ENCODE results near the gene BCAN. TPM values are rescaled to one million over a fixed set of nuclear protein-coding genes. Genes with fewer than 3 reads are reported as not detected.
A peak's percentile ranks its signal among the peaks of the same experiment; 100 is the strongest.

Gene BCAN, protein sequence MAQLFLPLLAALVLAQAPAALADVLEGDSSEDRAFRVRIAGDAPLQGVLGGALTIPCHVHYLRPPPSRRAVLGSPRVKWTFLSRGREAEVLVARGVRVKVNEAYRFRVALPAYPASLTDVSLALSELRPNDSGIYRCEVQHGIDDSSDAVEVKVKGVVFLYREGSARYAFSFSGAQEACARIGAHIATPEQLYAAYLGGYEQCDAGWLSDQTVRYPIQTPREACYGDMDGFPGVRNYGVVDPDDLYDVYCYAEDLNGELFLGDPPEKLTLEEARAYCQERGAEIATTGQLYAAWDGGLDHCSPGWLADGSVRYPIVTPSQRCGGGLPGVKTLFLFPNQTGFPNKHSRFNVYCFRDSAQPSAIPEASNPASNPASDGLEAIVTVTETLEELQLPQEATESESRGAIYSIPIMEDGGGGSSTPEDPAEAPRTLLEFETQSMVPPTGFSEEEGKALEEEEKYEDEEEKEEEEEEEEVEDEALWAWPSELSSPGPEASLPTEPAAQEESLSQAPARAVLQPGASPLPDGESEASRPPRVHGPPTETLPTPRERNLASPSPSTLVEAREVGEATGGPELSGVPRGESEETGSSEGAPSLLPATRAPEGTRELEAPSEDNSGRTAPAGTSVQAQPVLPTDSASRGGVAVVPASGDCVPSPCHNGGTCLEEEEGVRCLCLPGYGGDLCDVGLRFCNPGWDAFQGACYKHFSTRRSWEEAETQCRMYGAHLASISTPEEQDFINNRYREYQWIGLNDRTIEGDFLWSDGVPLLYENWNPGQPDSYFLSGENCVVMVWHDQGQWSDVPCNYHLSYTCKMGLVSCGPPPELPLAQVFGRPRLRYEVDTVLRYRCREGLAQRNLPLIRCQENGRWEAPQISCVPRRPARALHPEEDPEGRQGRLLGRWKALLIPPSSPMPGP
- 100 to 1,000 TPM; 181 to 240 TPM for total RNA-seq
- polyA plus RNA-seq (ENCODE audit: insufficient read length in 2 of 2): 1,000 to 10,000 TPM in 1 of 2 donors, 100 to 1,000 TPM in 1; 973 to 1,252 TPM
- long read RNA-seq, donor 1, transcript BCAN-201 (14 exons, 3,466 nt): major isoform, 91 of 692 reads
- long read RNA-seq, donor 1, transcript BCAN-208 (4 exons, 1,871 nt): minor isoform, 12 of 692 reads
- long read RNA-seq, donor 1, transcript BCAN-202 (8 exons, 2,563 nt): minor isoform, 44 of 692 reads
- long read RNA-seq, donor 1, partial matches to known transcripts: 446 of 692 reads
- long read RNA-seq, donor 1, other reads (novel, unspliced or antisense): 97 of 692 reads
- long read RNA-seq, donor 2, transcript BCAN-201 (14 exons, 3,466 nt): minor isoform, 16 of 890 reads
- long read RNA-seq, donor 2, transcript BCAN-202 (8 exons, 2,563 nt): major isoform, 36 of 890 reads
- long read RNA-seq, donor 2, transcript BCAN-208 (4 exons, 1,871 nt): minor isoform, 10 of 890 reads
- long read RNA-seq, donor 2, partial matches to known transcripts: 800 of 890 reads
- long read RNA-seq, donor 2, other reads (novel, unspliced or antisense): 24 of 890 reads
- long read RNA-seq, donor 3, transcript BCAN-201 (14 exons, 3,466 nt): minor isoform, 14 of 690 reads
- long read RNA-seq, donor 3, transcript BCAN-202 (8 exons, 2,563 nt): major isoform, 34 of 690 reads
- long read RNA-seq, donor 3, transcript BCAN-208 (4 exons, 1,871 nt): minor isoform, 5 of 690 reads
- long read RNA-seq, donor 3, partial matches to known transcripts: 616 of 690 reads
- long read RNA-seq, donor 3, other reads (novel, unspliced or antisense): 19 of 690 reads
- long read RNA-seq, donor 4, partial matches to known transcripts: 0 of 1 reads
- long read RNA-seq, donor 4, other reads (novel, unspliced or antisense): 0 of 1 reads

DNA sequence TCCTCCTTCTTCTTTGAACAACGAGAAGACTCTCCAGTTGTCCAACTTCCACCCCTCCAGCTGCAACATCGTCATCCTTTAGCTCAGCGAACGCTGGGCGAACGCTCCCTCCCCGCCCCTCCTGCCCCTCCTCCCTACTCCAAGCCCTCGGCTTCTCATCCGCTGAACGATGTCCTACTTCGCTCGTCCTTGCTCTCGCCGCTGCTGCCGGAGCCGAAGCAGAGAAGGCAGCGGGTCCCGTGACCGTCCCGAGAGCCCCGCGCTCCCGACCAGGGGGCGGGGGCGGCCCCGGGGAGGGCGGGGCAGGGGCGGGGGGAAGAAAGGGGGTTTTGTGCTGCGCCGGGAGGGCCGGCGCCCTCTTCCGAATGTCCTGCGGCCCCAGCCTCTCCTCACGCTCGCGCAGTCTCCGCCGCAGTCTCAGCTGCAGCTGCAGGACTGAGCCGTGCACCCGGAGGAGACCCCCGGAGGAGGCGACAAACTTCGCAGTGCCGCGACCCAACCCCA is at the start of gene BCAN:
BCAN (plus strand) TSS at position 357 of the 504 bp plus-strand sequence. CDS start 3,938 bp downstream, outside the sequence.
- 0% methylated on average over 33 of the region's 46 CpGs for WGBS (ENCODE audit: insufficient coverage)
- Histone ChIP-seq H3K27me3 (ENCODE audit: control insufficient read depth, insufficient read depth, low read length) (peaks cover 14% of the 10 kb centered on the region), H3K4me3 (ENCODE audit: low read depth, low read length) (peak within 1 kb of the TSS; percentile 83), H3K9me3 (ENCODE audit: control insufficient read depth, insufficient read depth, low read length) (no peaks in the 10 kb centered on the region), H3K27ac (ENCODE audit: low read depth, low read length) (peak within 1 kb of the TSS; percentile 95), H3K36me3 (ENCODE audit: control insufficient read depth, insufficient read depth, low read length) (peaks cover 21% of the 10 kb centered on the region), H3K4me1 (ENCODE audit: control insufficient read depth, insufficient read depth, low read length) (peaks cover 88% of the 10 kb centered on the region)
- DNase-seq (ENCODE audit: low read depth in 4 of 6, low spot score in 6 of 6): peak in 3 of 6 donors; percentile 71 to 91 (median 90)

DNA sequence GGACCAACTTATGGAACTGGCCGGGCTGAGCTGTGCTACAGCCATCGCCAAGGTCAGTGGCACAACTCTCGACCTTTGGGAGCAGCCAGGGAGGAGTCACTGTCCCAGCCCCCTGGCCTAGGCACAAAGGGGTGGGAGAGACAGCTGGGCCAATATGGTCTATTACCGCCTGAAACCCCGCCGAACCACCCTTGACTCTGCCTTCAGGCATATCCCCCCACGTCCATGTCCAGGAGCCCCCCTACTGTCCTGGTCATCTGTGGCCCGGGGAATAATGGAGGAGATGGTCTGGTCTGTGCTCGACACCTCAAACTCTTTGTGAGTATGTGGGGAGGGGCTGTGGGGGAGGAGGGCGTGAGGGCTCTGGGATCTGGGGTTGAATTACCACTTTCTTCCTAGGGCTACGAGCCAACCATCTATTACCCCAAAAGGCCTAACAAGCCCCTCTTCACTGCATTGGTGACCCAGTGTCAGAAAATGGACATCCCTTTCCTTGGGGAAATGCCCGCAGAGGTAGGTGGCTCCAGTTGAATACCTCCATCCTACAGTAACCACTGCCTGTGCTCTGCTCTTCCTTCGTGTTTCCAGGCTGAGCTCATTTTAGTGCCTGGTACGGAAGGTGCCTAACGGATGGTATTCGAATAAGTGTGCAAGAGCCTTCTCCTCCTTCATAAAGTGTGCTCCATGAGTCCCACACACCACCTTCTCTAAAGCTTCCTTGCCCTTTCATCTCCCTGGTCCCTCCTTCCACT is 49.6 kb upstream of the BCAN start:
- Histone ChIP-seq H3K9me3 (ENCODE audit: control insufficient read depth, insufficient read depth, low read length) (no peaks in the 10 kb centered on the region), H3K27me3 (ENCODE audit: control insufficient read depth, insufficient read depth, low read length) (no peaks in the 10 kb centered on the region), H3K4me1 (ENCODE audit: control insufficient read depth, insufficient read depth, low read length) (peaks cover 36% of the 10 kb centered on the region), H3K36me3 (ENCODE audit: control insufficient read depth, insufficient read depth, low read length) (peaks cover 35% of the 10 kb centered on the region), H3K4me3 (ENCODE audit: low read depth, low read length) (peak overlapping the region; percentile 87), H3K27ac (ENCODE audit: low read depth, low read length) (peak overlapping the region; percentile 69)
- no peak for DNase-seq (ENCODE audit: low read depth in 4 of 6, low spot score in 6 of 6)
- WGBS (ENCODE audit: insufficient coverage): 39% methylated on average over 8 of the region's 16 CpGs

DNA sequence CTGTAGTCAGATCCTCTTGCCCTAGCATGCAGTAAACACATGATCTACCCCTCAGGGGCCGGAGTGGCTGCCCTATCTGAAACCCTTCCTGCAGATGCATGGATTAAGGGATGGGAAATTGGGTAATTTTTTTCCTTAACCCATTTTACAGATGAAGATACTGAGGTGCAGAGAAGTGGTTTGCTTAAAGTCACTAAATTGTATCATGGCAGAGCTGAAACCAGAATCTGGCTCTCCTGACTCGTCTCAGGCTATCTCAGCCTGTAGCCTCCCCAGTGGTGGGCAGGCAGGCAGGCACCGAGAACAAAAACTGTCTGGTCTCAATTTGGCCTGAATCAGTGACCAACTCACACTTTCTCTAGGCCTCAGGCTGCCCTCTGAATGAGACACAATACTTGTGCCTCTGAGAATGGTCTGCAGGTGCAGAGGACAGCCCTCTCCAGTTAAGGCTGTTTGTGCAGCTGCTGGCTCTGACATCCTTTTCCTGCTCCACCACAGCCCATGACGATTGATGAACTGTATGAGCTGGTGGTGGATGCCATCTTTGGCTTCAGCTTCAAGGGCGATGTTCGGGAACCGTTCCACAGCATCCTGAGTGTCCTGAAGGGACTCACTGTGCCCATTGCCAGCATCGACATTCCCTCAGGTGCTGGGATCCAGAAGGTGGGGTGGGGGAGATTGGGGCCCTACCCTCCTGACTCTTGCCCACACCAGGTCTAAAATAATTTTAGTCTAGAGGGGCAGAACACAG is 48.8 kb upstream of the BCAN start:
- WGBS (ENCODE audit: insufficient coverage): 55% methylated on average over 4 of the region's 8 CpGs
- H3K4me3 ChIP-seq (ENCODE audit: low read depth, low read length): no peak overlapping the region
- H3K27ac ChIP-seq (ENCODE audit: low read depth, low read length): no peak overlapping the region
- H3K36me3 ChIP-seq (ENCODE audit: control insufficient read depth, insufficient read depth, low read length): peaks cover 42% of the 10 kb centered on the region
- H3K27me3 ChIP-seq (ENCODE audit: control insufficient read depth, insufficient read depth, low read length): no peaks in the 10 kb centered on the region
- peak in 1 of 6 donors; percentile 3 for DNase-seq (ENCODE audit: low read depth in 4 of 6, low spot score in 6 of 6)
- peaks cover 36% of the 10 kb centered on the region for H3K4me1 ChIP-seq (ENCODE audit: control insufficient read depth, insufficient read depth, low read length)
- H3K9me3 ChIP-seq (ENCODE audit: control insufficient read depth, insufficient read depth, low read length): no peaks in the 10 kb centered on the region

DNA sequence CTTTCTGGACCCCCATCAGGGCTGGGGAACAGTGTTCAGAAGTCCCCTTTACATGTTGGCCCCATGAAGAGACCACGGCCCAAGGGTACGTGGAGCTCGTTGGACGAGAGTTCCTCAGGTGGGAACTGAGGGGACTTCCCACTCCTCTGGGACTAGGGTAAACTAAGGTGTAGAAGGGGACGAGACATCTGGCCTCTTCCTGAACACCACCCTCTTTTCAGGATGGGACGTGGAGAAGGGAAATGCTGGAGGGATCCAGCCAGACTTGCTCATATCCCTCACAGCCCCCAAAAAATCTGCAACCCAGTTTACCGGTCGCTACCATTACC is 48.3 kb upstream of the BCAN start:
- WGBS (ENCODE audit: insufficient coverage): 53% methylated on average over 2 of the region's 8 CpGs
- no peak overlapping the region for H3K4me3 ChIP-seq (ENCODE audit: low read depth, low read length)
- no peak for DNase-seq (ENCODE audit: low read depth in 4 of 6, low spot score in 6 of 6)
- H3K4me1 ChIP-seq (ENCODE audit: control insufficient read depth, insufficient read depth, low read length): peaks cover 36% of the 10 kb centered on the region
- peak overlapping the region; percentile 27 for H3K27ac ChIP-seq (ENCODE audit: low read depth, low read length)
- peaks cover 48% of the 10 kb centered on the region for H3K36me3 ChIP-seq (ENCODE audit: control insufficient read depth, insufficient read depth, low read length)
- no peaks in the 10 kb centered on the region for H3K27me3 ChIP-seq (ENCODE audit: control insufficient read depth, insufficient read depth, low read length)
- no peaks in the 10 kb centered on the region for H3K9me3 ChIP-seq (ENCODE audit: control insufficient read depth, insufficient read depth, low read length)

GRCh38 chr1:156594190-156594589 is 47.7 kb upstream of the BCAN start:
- H3K4me3 ChIP-seq (ENCODE audit: low read depth, low read length): no peak overlapping the region
- H3K27me3 ChIP-seq (ENCODE audit: control insufficient read depth, insufficient read depth, low read length): no peaks in the 10 kb centered on the region
- peak overlapping the region; percentile 27 for H3K27ac ChIP-seq (ENCODE audit: low read depth, low read length)
- DNase-seq (ENCODE audit: low read depth in 4 of 6, low spot score in 6 of 6): peak in 2 of 6 donors; percentile 61 to 84
- no peaks in the 10 kb centered on the region for H3K9me3 ChIP-seq (ENCODE audit: control insufficient read depth, insufficient read depth, low read length)
- peaks cover 36% of the 10 kb centered on the region for H3K4me1 ChIP-seq (ENCODE audit: control insufficient read depth, insufficient read depth, low read length)
- peaks cover 48% of the 10 kb centered on the region for H3K36me3 ChIP-seq (ENCODE audit: control insufficient read depth, insufficient read depth, low read length)
- WGBS (ENCODE audit: insufficient coverage): 0% methylated on average over 2 of the region's 3 CpGs

- peaks cover 36% of the 10 kb centered on the region for H3K4me1 ChIP-seq (ENCODE audit: control insufficient read depth, insufficient read depth, low read length)
- H3K36me3 ChIP-seq (ENCODE audit: control insufficient read depth, insufficient read depth, low read length): peaks cover 48% of the 10 kb centered on the region
- H3K4me3 ChIP-seq (ENCODE audit: low read depth, low read length): no peak overlapping the region
- WGBS (ENCODE audit: insufficient coverage): 89% methylated on average over 2 of the region's 2 CpGs
- H3K27me3 ChIP-seq (ENCODE audit: control insufficient read depth, insufficient read depth, low read length): no peaks in the 10 kb centered on the region
- peak overlapping the region; percentile 61 for H3K27ac ChIP-seq (ENCODE audit: low read depth, low read length)
- DNase-seq (ENCODE audit: low read depth in 4 of 6, low spot score in 6 of 6): no peak
- no peaks in the 10 kb centered on the region for H3K9me3 ChIP-seq (ENCODE audit: control insufficient read depth, insufficient read depth, low read length)
These were observed 46.9 kb upstream of the BCAN start for GRCh38 chr1:156595016-156595415.

GRCh38 chr1:156596426-156596825 is 45.5 kb upstream of the BCAN start:
- DNase-seq (ENCODE audit: low read depth in 4 of 6, low spot score in 6 of 6): no peak
- Histone ChIP-seq H3K4me1 (ENCODE audit: control insufficient read depth, insufficient read depth, low read length) (peaks cover 45% of the 10 kb centered on the region), H3K27ac (ENCODE audit: low read depth, low read length) (no peak overlapping the region), H3K36me3 (ENCODE audit: control insufficient read depth, insufficient read depth, low read length) (peaks cover 48% of the 10 kb centered on the region), H3K4me3 (ENCODE audit: low read depth, low read length) (no peak overlapping the region), H3K27me3 (ENCODE audit: control insufficient read depth, insufficient read depth, low read length) (no peaks in the 10 kb centered on the region), H3K9me3 (ENCODE audit: control insufficient read depth, insufficient read depth, low read length) (no peaks in the 10 kb centered on the region)
- WGBS (ENCODE audit: insufficient coverage): 90% methylated on average over 1 of the region's 3 CpGs

DNA sequence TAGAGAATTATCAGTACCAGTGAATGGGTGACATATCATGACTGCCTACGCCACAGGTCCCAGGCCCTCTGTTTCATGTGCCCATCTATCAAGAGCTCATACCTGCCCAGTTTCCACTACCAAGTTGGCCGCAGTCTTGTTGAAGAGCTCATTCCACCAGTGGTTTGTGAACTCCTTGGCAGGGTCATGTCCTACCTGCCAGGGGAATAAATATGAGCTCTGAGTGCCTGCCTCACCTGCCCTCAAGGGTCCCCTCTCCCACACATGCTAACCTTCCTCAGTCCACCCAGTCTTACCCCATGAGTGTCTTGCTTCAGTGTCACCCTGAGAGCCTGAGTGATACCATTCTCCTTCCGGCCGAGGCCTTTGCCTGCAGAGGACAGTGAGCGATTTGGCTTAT is 43.8 kb upstream of the BCAN start:
- H3K36me3 ChIP-seq (ENCODE audit: control insufficient read depth, insufficient read depth, low read length): peaks cover 43% of the 10 kb centered on the region
- 97% methylated on average over 5 of the region's 5 CpGs for WGBS (ENCODE audit: insufficient coverage)

More for the DNA sequence above, 43.8 kb upstream of the BCAN start:
- no peaks in the 10 kb centered on the region for H3K27me3 ChIP-seq (ENCODE audit: control insufficient read depth, insufficient read depth, low read length)
- peaks cover 45% of the 10 kb centered on the region for H3K4me1 ChIP-seq (ENCODE audit: control insufficient read depth, insufficient read depth, low read length)
- no peak overlapping the region for H3K27ac ChIP-seq (ENCODE audit: low read depth, low read length)
- no peaks in the 10 kb centered on the region for H3K9me3 ChIP-seq (ENCODE audit: control insufficient read depth, insufficient read depth, low read length)
- no peak overlapping the region for H3K4me3 ChIP-seq (ENCODE audit: low read depth, low read length)
- no peak for DNase-seq (ENCODE audit: low read depth in 4 of 6, low spot score in 6 of 6)
